Measurements from ENCODE around the gene DNAJA4. TPM values are rescaled to one million over a fixed set of nuclear protein-coding genes. Genes with fewer than 3 reads are reported as not detected.

The DNAJA4 gene
- total and polyA plus RNA-seq, 10 donors: 6.0 to 51.7 (median 14.8) TPM

GRCh38 chr15:78301828-78302227, 37.5 kb downstream of the DNAJA4 start:
- peaks cover 7 to 44% (median 28%) of the 10 kb centered on the region in 6 donors for H3K4me1 ChIP-seq
- no peak overlapping the region for H3K27ac ChIP-seq
- WGBS, 5 donors: 30 to 44% (median 31%) methylated on average over 3 of the region's 3 CpGs
- TF ChIP-seq POLR2A (IDR thresholded peaks at IDR 0.05) (no peak), CTCF (IDR thresholded peaks at IDR 0.05 in 8 of 11, conservative IDR thresholded peaks at IDR 0.05 in 3 of 11) (no peak), POLR2AphosphoS5 (IDR thresholded peaks at IDR 0.05) (no peak)
- H3K36me3 ChIP-seq: no peaks in the 10 kb centered on the region
- no peak overlapping the region for H3K4me3 ChIP-seq
- DNase-seq: no peak
- intact Hi-C loops (cut with DNase I; ENCODE audit: low total_unique reads): no loop called here
- no peaks in the 10 kb centered on the region for H3K9me3 ChIP-seq
- peaks cover 0 to 10% (median 0%) of the 10 kb centered on the region in 7 donors for H3K27me3 ChIP-seq (replicated peaks in 1 of 7)

- no peak for DNase-seq
- no peak for TF ChIP-seq CTCF (IDR thresholded peaks at IDR 0.05 in 8 of 11, conservative IDR thresholded peaks at IDR 0.05 in 3 of 11)
- TF ChIP-seq POLR2A (IDR thresholded peaks at IDR 0.05): no peak
- no peak for TF ChIP-seq POLR2AphosphoS5 (IDR thresholded peaks at IDR 0.05)
- Histone ChIP-seq H3K27ac (no peak overlapping the region), H3K4me3 (no peak overlapping the region), H3K9me3 (no peaks in the 10 kb centered on the region), H3K27me3 (replicated peaks in 1 of 7) (peaks cover 0 to 10% (median 0%) of the 10 kb centered on the region in 7 donors), H3K36me3 (no peaks in the 10 kb centered on the region), H3K4me1 (peaks cover 7 to 35% (median 20%) of the 10 kb centered on the region in 6 donors)
- WGBS, 5 donors: 70 to 86% (median 75%) methylated on average over 5 of the region's 5 CpGs
- intact Hi-C loops (cut with DNase I; ENCODE audit: low total_unique reads): no loop called here
Observed at GRCh38 chr15:78302579-78303312, 38.4 kb downstream of the DNAJA4 start.

GRCh38 chr15:78304216-78305066, 40.1 kb downstream of the DNAJA4 start:
- DNase-seq: no peak
- intact Hi-C loops (cut with DNase I; ENCODE audit: low total_unique reads): no loop called here
- Histone ChIP-seq H3K36me3 (no peaks in the 10 kb centered on the region), H3K4me1 (peaks cover 0 to 28% (median 10%) of the 10 kb centered on the region in 6 donors), H3K27me3 (replicated peaks in 1 of 7) (peaks cover 0 to 25% (median 5%) of the 10 kb centered on the region in 7 donors), H3K4me3 (no peak overlapping the region), H3K9me3 (no peaks in the 10 kb centered on the region), H3K27ac (no peak overlapping the region)
- 88 to 92% (median 91%) methylated on average over 9 of the region's 9 CpGs for WGBS, 5 donors
- TF ChIP-seq POLR2AphosphoS5 (IDR thresholded peaks at IDR 0.05) (no peak), POLR2A (IDR thresholded peaks at IDR 0.05) (no peak)

GRCh38 chr15:78306176-78306774, 41.9 kb downstream of the DNAJA4 start:
- Histone ChIP-seq H3K9me3 (no peaks in the 10 kb centered on the region), H3K4me3 (no peak overlapping the region), H3K4me1 (peaks cover 0 to 15% (median 4%) of the 10 kb centered on the region in 6 donors), H3K27me3 (replicated peaks in 1 of 7) (peaks cover 0 to 25% (median 5%) of the 10 kb centered on the region in 7 donors), H3K27ac (no peak overlapping the region), H3K36me3 (no peaks in the 10 kb centered on the region)
- intact Hi-C loops (cut with DNase I; ENCODE audit: low total_unique reads): no loop called here
- no peak for DNase-seq
- TF ChIP-seq POLR2A (IDR thresholded peaks at IDR 0.05) (no peak), POLR2AphosphoS5 (IDR thresholded peaks at IDR 0.05) (no peak), CTCF (IDR thresholded peaks at IDR 0.05 in 8 of 11, conservative IDR thresholded peaks at IDR 0.05 in 3 of 11) (no peak)
- WGBS, 5 donors: 69 to 86% (median 79%) methylated on average over 2 to 3 of the region's 3 CpGs
